ENCODE measurements around the gene GIMAP4.
"Not testable (repeated sequence)": the region's sequence is repeated elsewhere in the genome, so short reads cannot be mapped to it uniquely, and the experiment has no call there.

GIMAP4 gene

GRCh38 chr7:150587551-150587950 lies 20.4 kb downstream of the GIMAP4 start:
- TF ChIP-seq JUND (IDR thresholded peaks at IDR 0.05; ENCODE audit: low read depth) = no peak
- no peak for DNase-seq (ENCODE audit: low read depth in 1 of 2, low spot score in 1 of 2)
- in situ Hi-C loops (cut with HindIII; ENCODE audit: low pct_unique_long_range_greater_than_20kb, low sequenced_read_pairs) = no loop called here

GRCh38 chr7:150594805-150595204 lies 27.6 kb downstream of the GIMAP4 start:
- in situ Hi-C loops (cut with HindIII; ENCODE audit: low pct_unique_long_range_greater_than_20kb, low sequenced_read_pairs) = no loop called here
- DNase-seq (ENCODE audit: low read depth in 1 of 2, low spot score in 1 of 2) = no peak
- TF ChIP-seq JUND (IDR thresholded peaks at IDR 0.05; ENCODE audit: low read depth) = no peak

GRCh38 chr7:150595361-150595760 lies 28.2 kb downstream of the GIMAP4 start:
- in situ Hi-C loops (cut with HindIII; ENCODE audit: low pct_unique_long_range_greater_than_20kb, low sequenced_read_pairs) = no loop called here
- TF ChIP-seq JUND (IDR thresholded peaks at IDR 0.05; ENCODE audit: low read depth) = no peak
- DNase-seq (ENCODE audit: low read depth in 1 of 2, low spot score in 1 of 2) = no peak

- DNase-seq (ENCODE audit: low read depth in 1 of 2, low spot score in 1 of 2); in situ Hi-C loops (cut with HindIII; ENCODE audit: low pct_unique_long_range_greater_than_20kb, low sequenced_read_pairs): not testable (repeated sequence)
Measured at GRCh38 chr7:150603600-150603999, 36.4 kb downstream of the GIMAP4 start.

GRCh38 chr7:150610233-150610632 lies 43.0 kb downstream of the GIMAP4 start:
- TF ChIP-seq JUND (IDR thresholded peaks at IDR 0.05; ENCODE audit: low read depth) = no peak
- in situ Hi-C loops (cut with HindIII; ENCODE audit: low pct_unique_long_range_greater_than_20kb, low sequenced_read_pairs) = no loop called here
- no peak for DNase-seq (ENCODE audit: low read depth in 1 of 2, low spot score in 1 of 2)

GRCh38 chr7:150612925-150613324 lies 45.7 kb downstream of the GIMAP4 start:
- DNase-seq (ENCODE audit: low read depth in 1 of 2, low spot score in 1 of 2) = no peak
- TF ChIP-seq JUND (IDR thresholded peaks at IDR 0.05; ENCODE audit: low read depth) = no peak
- in situ Hi-C loops (cut with HindIII; ENCODE audit: low pct_unique_long_range_greater_than_20kb, low sequenced_read_pairs) = no loop called here

- in situ Hi-C loops (cut with HindIII; ENCODE audit: low pct_unique_long_range_greater_than_20kb, low sequenced_read_pairs) = no loop called here
- no peak for DNase-seq (ENCODE audit: low read depth in 1 of 2, low spot score in 1 of 2)
- no peak for TF ChIP-seq JUND (IDR thresholded peaks at IDR 0.05; ENCODE audit: low read depth)
Measured at GRCh38 chr7:150613880-150614279, 46.7 kb downstream of the GIMAP4 start.

- DNase-seq (ENCODE audit: low read depth in 1 of 2, low spot score in 1 of 2); in situ Hi-C loops (cut with HindIII; ENCODE audit: low pct_unique_long_range_greater_than_20kb, low sequenced_read_pairs): not testable (repeated sequence)
Measured at GRCh38 chr7:150614426-150614825, 47.2 kb downstream of the GIMAP4 start.

GRCh38 chr7:150615221-150615755 lies 48.1 kb downstream of the GIMAP4 start:
- in situ Hi-C loops (cut with HindIII; ENCODE audit: low pct_unique_long_range_greater_than_20kb, low sequenced_read_pairs); DNase-seq (ENCODE audit: low read depth in 1 of 2, low spot score in 1 of 2): not testable (repeated sequence)

GRCh38 chr7:150620061-150620460 lies 52.9 kb downstream of the GIMAP4 start:
- DNase-seq (ENCODE audit: low read depth in 1 of 2, low spot score in 1 of 2) = no peak
- in situ Hi-C loops (cut with HindIII; ENCODE audit: low pct_unique_long_range_greater_than_20kb, low sequenced_read_pairs) = no loop called here
- no peak for TF ChIP-seq JUND (IDR thresholded peaks at IDR 0.05; ENCODE audit: low read depth)

- no peak for TF ChIP-seq JUND (IDR thresholded peaks at IDR 0.05; ENCODE audit: low read depth)
- in situ Hi-C loops (cut with HindIII; ENCODE audit: low pct_unique_long_range_greater_than_20kb, low sequenced_read_pairs) = no loop called here
- DNase-seq (ENCODE audit: low read depth in 1 of 2, low spot score in 1 of 2) = no peak
Measured at GRCh38 chr7:150620617-150621371, 53.6 kb downstream of the GIMAP4 start.

- in situ Hi-C loops (cut with HindIII; ENCODE audit: low pct_unique_long_range_greater_than_20kb, low sequenced_read_pairs) = no loop called here
- no peak for DNase-seq (ENCODE audit: low read depth in 1 of 2, low spot score in 1 of 2)
Measured at GRCh38 chr7:150621376-150621775, 54.2 kb downstream of the GIMAP4 start.

More at GRCh38 chr7:150621376-150621775, 54.2 kb downstream of the GIMAP4 start:
- no peak for TF ChIP-seq JUND (IDR thresholded peaks at IDR 0.05; ENCODE audit: low read depth)

Measured in T47D (cell line).